ENCODE data around the gene HOXA1.
A peak's percentile ranks its signal among the peaks of the same experiment; 100 is the strongest.

Gene HOXA1

DNA sequence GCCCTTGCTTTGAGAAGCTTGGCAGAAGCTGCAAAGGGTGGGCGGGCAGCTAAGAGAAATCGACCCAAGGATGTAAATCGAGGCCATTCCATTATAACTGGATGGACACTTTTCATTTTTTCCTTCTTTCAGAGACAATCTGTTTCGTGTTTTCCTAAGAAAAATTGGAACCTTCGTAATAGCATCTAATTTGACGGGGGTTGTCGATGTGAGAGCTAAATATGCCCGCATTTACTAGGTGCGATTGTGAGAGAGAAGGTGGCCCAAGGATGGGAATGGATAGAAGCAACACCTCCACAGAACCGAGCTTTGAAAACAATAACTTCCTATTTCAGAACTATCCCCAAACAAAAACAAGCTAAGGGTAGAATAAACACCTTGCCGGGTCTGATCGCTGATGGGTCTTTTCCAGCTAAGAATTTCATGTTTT is 35.6 kb upstream of the HOXA1 start:
- DNase-seq: no peak

DNA sequence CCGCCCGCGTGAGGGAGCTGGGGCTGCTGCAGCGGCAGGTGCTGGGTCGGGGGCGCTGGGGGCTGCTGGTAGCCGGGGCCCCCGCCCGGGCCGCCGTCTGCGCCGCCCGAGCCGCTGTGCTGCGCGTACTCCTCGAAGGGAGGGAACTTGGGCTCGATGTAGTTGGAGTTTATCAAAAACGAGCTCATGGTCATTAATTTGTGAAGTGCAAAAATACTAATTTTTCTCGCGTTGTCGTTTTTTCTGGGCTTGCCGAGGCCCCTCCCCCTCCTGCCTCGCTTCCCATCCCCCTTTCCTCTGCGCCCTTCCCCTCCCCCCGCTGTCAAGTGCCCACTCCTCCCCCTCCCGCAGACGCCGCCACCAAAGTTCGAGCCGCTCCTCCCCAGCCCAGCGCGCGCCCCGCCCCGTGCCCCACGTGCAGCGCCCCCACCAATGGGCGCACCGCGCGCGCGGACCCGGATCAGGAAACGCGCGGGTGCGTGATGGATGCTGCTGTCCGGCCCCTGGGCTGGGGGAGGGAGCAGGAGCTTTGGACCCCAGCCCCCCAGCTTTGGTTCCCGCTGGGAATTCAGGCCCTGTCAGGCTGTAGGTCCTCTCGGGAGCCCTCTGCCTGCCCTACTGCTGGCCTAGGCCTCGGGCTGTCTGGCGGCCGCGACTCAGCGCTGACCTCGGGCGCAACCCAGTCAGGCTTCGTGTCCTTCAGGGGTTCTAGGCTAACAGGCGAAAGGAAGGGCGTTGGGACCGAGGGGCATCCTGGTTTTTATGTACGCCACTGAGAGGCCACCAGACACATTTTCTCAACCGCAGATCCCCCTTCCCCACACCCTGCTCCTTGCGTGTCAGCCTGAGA is 35.0 kb upstream of the HOXA1 start, which contains the start of gene HOXA4:
Gene HOXA4, minus strand, starts transcription at position 218 of the 850 bp plus-strand sequence. Its CDS starts 24 bp downstream, at position 194.
- DNase-seq: peak; percentile 32

GRCh38 chr7:27129729-27130539 is 34.1 kb upstream of the HOXA1 start:
- no peak for DNase-seq

DNA sequence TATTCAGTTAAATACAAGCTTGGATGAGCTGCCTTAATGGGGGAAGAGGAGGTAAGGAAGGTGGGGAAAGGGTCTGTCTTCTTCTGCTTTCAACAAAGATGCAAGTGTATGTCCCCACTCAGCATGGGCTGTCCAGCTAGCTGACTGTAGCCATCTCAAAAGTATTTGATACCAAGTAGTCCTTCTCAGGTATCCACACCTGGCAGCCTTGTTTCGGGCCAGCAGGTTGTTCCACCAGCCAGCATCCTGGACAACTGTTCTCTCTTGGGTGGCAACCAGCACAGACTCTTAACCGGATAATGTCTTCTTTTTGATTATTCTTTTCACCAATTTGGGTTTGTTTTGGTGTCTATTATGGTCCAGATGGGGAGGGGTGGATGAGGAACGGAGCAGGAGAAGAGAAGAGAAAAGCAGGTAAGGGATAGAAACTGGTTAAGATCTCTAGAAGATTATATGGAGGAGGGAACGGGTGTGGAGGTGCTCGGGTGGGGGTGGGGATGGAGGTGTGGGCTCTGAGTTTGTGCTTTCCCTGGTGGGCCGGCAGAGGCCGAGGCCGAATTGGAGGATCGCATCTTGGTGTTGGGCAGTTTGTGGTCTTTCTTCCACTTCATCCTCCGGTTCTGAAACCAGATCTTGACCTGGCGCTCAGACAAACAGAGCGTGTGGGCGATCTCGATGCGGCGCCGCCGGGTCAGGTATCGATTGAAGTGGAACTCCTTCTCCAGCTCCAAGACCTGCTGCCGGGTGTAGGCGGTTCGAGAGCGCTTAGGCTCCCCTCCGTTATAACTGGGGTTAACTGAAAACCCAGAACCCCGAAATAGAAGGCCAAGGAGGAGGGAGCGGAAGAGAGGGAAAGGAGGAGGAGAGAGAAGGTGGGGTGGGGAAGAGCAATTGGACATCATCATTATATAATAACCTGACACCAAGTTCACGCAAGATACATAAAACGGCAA is 33.3 kb upstream of the HOXA1 start:
- no peak for DNase-seq

DNA sequence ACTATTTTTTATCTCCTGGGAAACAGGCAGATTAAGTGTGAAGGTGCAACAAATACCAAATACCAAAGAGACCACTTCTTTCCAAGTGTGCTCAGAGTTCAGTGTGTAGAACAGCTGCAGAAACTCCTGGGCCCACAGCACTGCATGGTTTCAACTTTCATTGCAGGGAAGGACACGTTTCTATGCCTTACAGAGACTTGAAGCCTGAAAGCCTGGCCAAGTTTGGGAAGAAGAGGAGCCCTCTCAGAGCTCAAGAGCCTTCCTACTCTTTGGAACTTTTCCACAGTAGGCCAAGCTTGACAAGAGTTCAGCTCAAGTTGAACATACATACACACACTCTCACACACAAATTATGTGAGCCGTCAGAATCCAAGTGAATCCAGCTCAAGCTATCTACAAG is 32.2 kb upstream of the HOXA1 start:
- DNase-seq: no peak

GRCh38 chr7:27126596-27127327 is 31.0 kb upstream of the HOXA1 start:
- DNase-seq: no peak

- DNase-seq: no peak
These were observed 30.2 kb upstream of the HOXA1 start for GRCh38 chr7:27125986-27126394.

- no peak for DNase-seq
These were observed 29.3 kb upstream of the HOXA1 start for GRCh38 chr7:27124902-27125689.

DNA sequence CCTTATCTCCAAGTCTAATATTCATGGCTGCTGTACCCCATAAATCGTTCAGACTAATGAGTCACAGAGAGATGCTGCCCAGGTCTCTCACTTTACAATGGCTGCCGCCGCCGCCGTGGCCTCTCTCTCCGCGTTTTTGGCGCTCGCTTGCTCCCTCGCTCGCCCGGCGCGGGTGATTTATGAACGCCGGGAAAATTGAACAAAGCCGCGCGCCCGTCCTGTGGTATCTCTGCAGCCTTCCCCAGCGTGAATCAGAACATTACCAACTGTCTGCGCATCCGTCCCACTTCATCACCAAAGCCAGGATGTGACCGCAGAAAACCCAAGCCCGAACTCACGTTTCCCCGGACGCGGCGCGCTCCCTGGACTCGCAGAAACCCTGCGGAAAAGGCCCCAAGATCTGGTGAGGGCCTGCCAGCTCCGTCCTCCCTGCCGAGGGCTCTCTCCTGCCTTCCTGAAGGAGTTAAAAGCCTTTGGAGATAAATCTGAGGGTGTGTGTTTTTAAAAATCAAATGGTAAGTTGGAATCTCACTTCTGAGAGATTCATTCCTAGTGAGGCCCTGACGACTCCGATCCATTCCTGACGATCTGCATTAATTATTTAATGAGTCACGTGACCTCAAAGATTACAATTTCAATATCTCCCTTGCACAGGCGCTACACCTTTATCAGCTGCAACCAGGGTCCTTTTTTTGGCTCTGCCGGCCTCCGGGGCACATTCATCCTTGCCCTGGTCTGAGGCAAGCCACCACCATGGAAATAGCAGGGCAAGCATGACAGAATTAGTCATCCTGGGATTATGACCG is 28.5 kb upstream of the HOXA1 start:
- no peak for DNase-seq

DNA sequence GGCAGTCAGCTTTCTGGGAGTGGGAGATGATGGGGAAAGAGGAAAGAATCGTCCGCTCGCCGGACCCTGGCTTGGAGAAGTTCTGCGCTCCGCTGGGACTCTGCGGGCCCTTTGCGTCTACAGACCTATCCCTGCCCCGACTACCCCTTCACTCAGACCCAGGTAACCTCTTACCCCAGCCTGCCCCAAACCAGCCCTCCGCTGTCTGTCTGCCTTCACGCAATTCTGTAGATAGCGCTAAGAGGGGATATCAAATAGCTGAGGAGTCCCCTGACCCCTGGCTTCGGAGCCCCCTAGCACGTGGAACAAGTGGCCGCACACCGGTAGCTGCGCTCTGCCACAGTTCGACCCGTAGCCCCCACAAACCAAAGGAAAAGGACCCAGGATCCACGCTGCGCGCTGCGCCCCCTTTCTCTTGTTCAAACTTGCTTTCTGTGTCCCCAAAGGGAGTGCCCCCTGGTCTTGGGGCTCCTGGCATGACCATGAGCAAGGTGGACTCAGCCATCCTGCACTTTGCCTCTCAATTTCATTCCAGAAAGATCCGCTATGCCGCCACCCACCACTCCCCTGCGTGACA is 27.8 kb upstream of the HOXA1 start:
- DNase-seq: no peak

- no peak for DNase-seq
These were observed 27.2 kb upstream of the HOXA1 start for GRCh38 chr7:27123007-27123476.

GRCh38 chr7:27122077-27122910 is 26.5 kb upstream of the HOXA1 start:
- DNase-seq: no peak

GRCh38 chr7:27121684-27122076 is 25.9 kb upstream of the HOXA1 start:
- no peak for DNase-seq

DNA sequence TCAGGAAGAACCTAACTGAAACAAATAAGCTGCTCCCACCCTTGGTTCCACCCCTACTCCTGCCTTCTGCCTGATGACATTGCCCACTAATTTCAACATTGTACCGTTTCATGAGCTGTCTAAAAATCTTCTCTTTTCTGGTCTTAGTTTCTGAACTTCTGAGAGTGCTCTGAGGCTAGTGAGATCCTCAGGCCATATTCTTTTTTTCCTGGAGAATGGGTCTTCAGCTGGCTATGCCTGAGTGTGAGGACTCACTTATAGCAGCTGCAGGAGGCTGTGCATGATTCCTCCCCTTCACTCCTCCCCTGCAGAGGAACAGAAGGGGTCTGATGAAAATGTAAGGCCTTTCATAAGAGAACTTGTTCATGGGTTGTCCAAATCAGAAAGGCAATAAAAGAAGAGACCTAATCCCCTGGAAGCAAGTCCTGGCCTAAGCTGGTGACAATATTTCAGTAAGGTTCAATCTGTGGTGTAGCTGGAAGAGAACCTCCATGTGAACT is 23.7 kb upstream of the HOXA1 start:
- no peak for DNase-seq

DNA sequence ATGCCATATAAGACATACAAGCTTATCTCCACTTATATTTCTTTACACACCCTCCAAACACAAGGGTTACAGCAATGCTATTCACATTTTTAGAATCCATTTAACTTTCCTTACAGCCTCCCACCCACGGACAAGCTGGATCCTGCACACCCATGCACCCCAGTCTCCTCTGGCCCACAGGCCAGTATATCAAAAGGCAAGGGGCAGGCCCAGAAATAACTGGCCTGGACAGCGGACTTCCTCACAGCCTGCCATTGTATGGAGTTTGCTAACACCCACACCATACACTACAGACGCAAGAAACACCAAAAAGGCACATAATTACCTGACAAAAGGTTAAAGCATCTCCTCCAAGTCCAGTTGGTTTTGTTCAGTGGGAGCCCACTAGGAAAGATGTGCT is 22.8 kb upstream of the HOXA1 start:
- DNase-seq: no peak

DNA sequence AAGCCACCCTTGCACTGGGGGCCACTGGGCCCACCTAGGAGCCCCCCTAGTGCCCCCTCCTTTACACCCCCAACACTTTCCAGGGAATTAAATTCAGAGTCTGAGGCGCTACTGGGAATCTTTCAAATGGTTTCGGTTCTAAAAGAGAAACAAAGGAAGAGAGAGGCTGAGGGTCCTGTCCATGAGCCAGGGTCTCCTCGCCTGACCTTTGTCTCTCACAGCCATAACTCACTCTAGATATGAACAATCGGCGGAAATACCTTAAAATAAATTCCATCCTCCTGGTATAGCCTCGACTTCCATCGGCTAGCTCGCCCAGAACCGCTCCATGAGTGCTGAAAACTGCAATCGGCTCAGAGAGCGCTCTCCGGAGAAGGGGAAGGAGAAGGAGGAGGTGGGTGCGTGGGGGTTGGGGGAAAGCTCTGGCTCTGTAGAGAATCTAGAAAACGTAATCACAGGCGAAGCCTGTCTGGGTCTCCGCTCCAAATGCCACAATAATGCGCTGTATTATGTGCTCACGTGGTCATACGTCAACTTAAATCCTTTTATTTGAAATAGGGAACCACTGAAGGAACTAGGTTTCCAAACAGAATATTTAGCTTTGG is 22.2 kb upstream of the HOXA1 start:
- no peak for DNase-seq

- DNase-seq: no peak
These were observed 21.4 kb upstream of the HOXA1 start for GRCh38 chr7:27116962-27117886.

All from NCI-H524 treated with DMSO at 0.1 percent for 48 hours (cell line).